OCI-LY7 (cell line): ENCODE data around the gene CYB5RL. TPM values are rescaled to one million over a fixed set of nuclear protein-coding genes. Genes with fewer than 3 reads are reported as not detected.

Experiments used
- BruUV-seq: library from RNA; stranded (reverse); fragments of 400-500 nt; replicated peaks from 2 replicates; lab custom pipeline; 2021; lab: Mats Ljungman, UMichigan
- CTCF ChIA-PET: fragments of 300-600 bp; sonication (Branson Sonifier 250); formaldehyde crosslinking; loops from one replicate; lab custom pipeline; 2022; ENCODE audit warnings: antibody characterized with exemption; ENCODE audit not compliant: unreplicated experiment; lab: Charles Lee
- POLR2A ChIA-PET: fragments of 300-600 bp; sonication (Branson Sonifier 250); formaldehyde crosslinking; loops from one replicate; lab custom pipeline; 2022; ENCODE audit warnings: antibody characterized with exemption; lab: Charles Lee
- DNase-seq: peaks from one replicate; pipeline ENCODE4 v3.0.0-alpha.2; 2015; ENCODE audit warnings: low spot score
- H2AFZ ChIP-seq: fragments of 200-600 bp; sonication (generic), shearing (Covaris generic); 2 replicates; pipeline ENCODE4 v1.6.1; 2014; ENCODE audit warnings: mild to moderate bottlenecking, antibody characterized with exemption, low read length, moderate library complexity
- H3K27ac ChIP-seq: fragments of 200-600 bp; sonication (generic); 2 replicates; pipeline ENCODE4 v1.5.1; 2014; ENCODE audit warnings: mixed run types, low read depth, mild to moderate bottlenecking, moderate library complexity, low read length, inconsistent platforms; ENCODE audit not compliant: poor library complexity, severe bottlenecking
- H3K36me3 ChIP-seq: fragments of 200-600 bp; sonication (generic); 2 replicates; pipeline ENCODE4 v1.6.1; 2014; ENCODE audit warnings: mild to moderate bottlenecking, antibody characterized with exemption, low read length, moderate library complexity, mixed read lengths; ENCODE audit not compliant: insufficient read depth
- H3K4me1 ChIP-seq: fragments of 200-600 bp; sonication (generic); 2 replicates; pipeline ENCODE4 v1.5.1; 2014; ENCODE audit warnings: mild to moderate bottlenecking, low read length; ENCODE audit not compliant: insufficient read depth, poor library complexity, severe bottlenecking
- H3K4me2 ChIP-seq: fragments of 200-600 bp; sonication (generic); 2 replicates; pipeline ENCODE4 v1.6.1; 2014; ENCODE audit warnings: mild to moderate bottlenecking, low read length
- H3K4me3 ChIP-seq: fragments of 200-600 bp; sonication (generic); 2 replicates; pipeline ENCODE4 v1.5.1; 2014; ENCODE audit warnings: mild to moderate bottlenecking, low read depth, low read length; ENCODE audit not compliant: poor library complexity, severe bottlenecking
- H3K79me2 ChIP-seq: fragments of 200-600 bp; sonication (generic); 2 replicates; pipeline ENCODE4 v1.6.1; 2016; ENCODE audit warnings: low read depth, mild to moderate bottlenecking, low read length, moderate library complexity, mixed read lengths; ENCODE audit not compliant: insufficient read depth
- H3K9me2 ChIP-seq: fragments of 200-600 bp; sonication (generic); 2 replicates; pipeline ENCODE4 v1.6.1; 2016; ENCODE audit warnings: mild to moderate bottlenecking, low read length, mixed read lengths; ENCODE audit not compliant: insufficient read depth
- H3K9me3 ChIP-seq: fragments of 200-600 bp; sonication (generic); 2 replicates; pipeline ENCODE4 v1.6.1; 2014; ENCODE audit warnings: mild to moderate bottlenecking, mixed run types, low read length, mixed read lengths
- H4K20me1 ChIP-seq: fragments of 200-600 bp; sonication (generic); 2 replicates; pipeline ENCODE4 v1.6.1; 2014; ENCODE audit warnings: mild to moderate bottlenecking, antibody characterized with exemption, low read length, moderate library complexity, mixed read lengths; ENCODE audit not compliant: insufficient read depth
- EZH2phosphoT487 ChIP-seq: fragments of 200-600 bp; sonication (generic); IDR thresholded peaks from 2 replicates; pipeline ENCODE4 v1.6.1; 2018; ENCODE audit warnings: low read depth, borderline replicate concordance, mild to moderate bottlenecking, mixed run types, antibody characterized with exemption, low read length, moderate library complexity, mixed read lengths
- intact Hi-C: fragments of 100-400 bp; cut with micrococcal nuclease; formaldehyde crosslinking; loops from one replicate; pipeline ENCODE4 v1.10.0; 2022; ENCODE audit not compliant: unreplicated experiment
- total RNA-seq, 2 experiments: library from RNA; depleted of rRNA in 1 of 2; stranded (reverse); fragments of >200 nt in 1 of 2; shearing (Covaris generic) in 1 of 2; gene quantifications; 2 replicates each; pipeline ENCODE4 v1.2.3, GENCODE V29; 2014 to 2022
- TF ChIP-seq, protein P1 (sequence below): fragments of 200-600 bp; sonication (generic); conservative IDR thresholded peaks from 2 replicates; pipeline ENCODE4 v1.5.1; 2014; ENCODE audit warnings: mild to moderate bottlenecking, antibody characterized with exemption, low read length, moderate library complexity, mixed read lengths

CYB5RL gene
- total RNA-seq, 2 experiments from 2014 or later, result 10.4 to 20.6 TPM

GRCh38 chr1:54225986-54226559 lies 26.2 kb upstream of the CYB5RL start:
- CTCF ChIA-PET, result no interaction called here
- BruUV-seq, result no TSS peak

DNA sequence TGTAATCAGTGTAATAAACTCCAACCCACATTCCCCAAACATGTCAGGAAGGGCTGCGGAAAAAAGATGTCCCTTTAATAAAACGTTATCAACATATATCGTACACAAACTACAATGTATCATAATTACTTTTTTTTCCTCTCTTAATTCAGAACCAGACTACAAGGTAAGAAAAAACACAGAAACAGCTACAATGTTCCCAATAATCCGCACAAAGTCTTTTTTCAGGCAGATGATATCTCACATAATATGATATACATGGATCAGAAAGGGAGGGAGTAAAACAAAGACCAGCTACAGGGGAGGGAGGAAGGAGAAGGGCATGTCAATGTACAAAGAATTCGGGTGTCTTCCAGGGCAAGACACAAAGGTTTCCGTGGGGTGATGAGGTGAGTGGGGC lies 25.5 kb upstream of the CYB5RL start:
- H3K4me3 ChIP-seq, result no peak overlapping the region

More at GRCh38 chr1:54225986-54226559, 26.2 kb upstream of the CYB5RL start:
- Histone ChIP-seq H3K79me2 (no peaks in the 10 kb centered on the region), H3K9me2 (no peaks in the 10 kb centered on the region), H3K27ac (no peak overlapping the region), H3K4me3 (no peak overlapping the region), H3K4me1 (no peaks in the 10 kb centered on the region), H2AFZ (no peak overlapping the region), H3K4me2 (no peak overlapping the region), H4K20me1 (no peaks in the 10 kb centered on the region), H3K36me3 (peaks cover 5% of the 10 kb centered on the region; the same call in 1 of the 2 replicates), H3K9me3 (no peaks in the 10 kb centered on the region)
- no peak for DNase-seq
- intact Hi-C loops, result no loop called here
- POLR2A ChIA-PET, result no interaction called here
- TF ChIP-seq, protein P1, sequence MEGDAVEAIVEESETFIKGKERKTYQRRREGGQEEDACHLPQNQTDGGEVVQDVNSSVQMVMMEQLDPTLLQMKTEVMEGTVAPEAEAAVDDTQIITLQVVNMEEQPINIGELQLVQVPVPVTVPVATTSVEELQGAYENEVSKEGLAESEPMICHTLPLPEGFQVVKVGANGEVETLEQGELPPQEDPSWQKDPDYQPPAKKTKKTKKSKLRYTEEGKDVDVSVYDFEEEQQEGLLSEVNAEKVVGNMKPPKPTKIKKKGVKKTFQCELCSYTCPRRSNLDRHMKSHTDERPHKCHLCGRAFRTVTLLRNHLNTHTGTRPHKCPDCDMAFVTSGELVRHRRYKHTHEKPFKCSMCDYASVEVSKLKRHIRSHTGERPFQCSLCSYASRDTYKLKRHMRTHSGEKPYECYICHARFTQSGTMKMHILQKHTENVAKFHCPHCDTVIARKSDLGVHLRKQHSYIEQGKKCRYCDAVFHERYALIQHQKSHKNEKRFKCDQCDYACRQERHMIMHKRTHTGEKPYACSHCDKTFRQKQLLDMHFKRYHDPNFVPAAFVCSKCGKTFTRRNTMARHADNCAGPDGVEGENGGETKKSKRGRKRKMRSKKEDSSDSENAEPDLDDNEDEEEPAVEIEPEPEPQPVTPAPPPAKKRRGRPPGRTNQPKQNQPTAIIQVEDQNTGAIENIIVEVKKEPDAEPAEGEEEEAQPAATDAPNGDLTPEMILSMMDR, result no peak
- TF ChIP-seq EZH2phosphoT487, result no peak

DNA sequence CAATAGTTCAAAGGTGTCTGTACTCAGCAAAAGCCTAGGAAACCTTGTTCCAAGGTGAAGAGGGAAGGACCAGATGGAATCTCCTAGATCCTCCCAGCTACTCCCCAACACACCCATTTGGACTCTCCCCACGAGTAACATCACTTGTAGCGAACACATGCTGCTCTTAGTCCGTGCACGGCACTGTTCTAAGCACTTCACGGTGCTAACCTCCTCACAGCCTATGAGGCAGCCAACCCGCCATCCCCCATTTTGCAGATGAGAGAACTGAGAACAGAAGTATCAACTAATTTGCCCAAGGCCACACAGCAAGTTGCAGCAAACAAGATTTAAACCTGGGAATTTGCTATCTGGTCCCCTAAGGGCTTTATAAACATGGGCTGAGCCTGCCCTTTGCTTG lies 24.4 kb upstream of the CYB5RL start:
- Histone ChIP-seq H3K4me1 (no peaks in the 10 kb centered on the region), H3K9me2 (no peaks in the 10 kb centered on the region), H3K4me2 (no peak overlapping the region), H3K36me3 (peaks cover 18% of the 10 kb centered on the region; the same call in 1 of the 2 replicates), H4K20me1 (no peaks in the 10 kb centered on the region), H3K27ac (no peak overlapping the region), H3K9me3 (no peaks in the 10 kb centered on the region), H2AFZ (no peak overlapping the region), H3K79me2 (no peaks in the 10 kb centered on the region), H3K4me3 (no peak overlapping the region)
- no peak for TF ChIP-seq EZH2phosphoT487
- TF ChIP-seq, protein P1, result no peak
- BruUV-seq, result no TSS peak
- no peak for DNase-seq
- ChIA-PET POLR2A (no interaction called here), CTCF (no interaction called here)
- intact Hi-C loops, result no loop called here

More for the DNA sequence above, 25.5 kb upstream of the CYB5RL start:
- TF ChIP-seq EZH2phosphoT487, result no peak
- TF ChIP-seq, protein P1, result no peak
- ChIA-PET POLR2A (no interaction called here), CTCF (no interaction called here)
- Histone ChIP-seq H3K4me2 (no peak overlapping the region), H3K4me1 (no peaks in the 10 kb centered on the region), H3K27ac (no peak overlapping the region), H3K36me3 (peaks cover 7% of the 10 kb centered on the region; the same call in 1 of the 2 replicates), H4K20me1 (no peaks in the 10 kb centered on the region), H3K79me2 (no peaks in the 10 kb centered on the region), H2AFZ (no peak overlapping the region), H3K9me3 (no peaks in the 10 kb centered on the region), H3K9me2 (no peaks in the 10 kb centered on the region)
- no peak for DNase-seq
- BruUV-seq, result no TSS peak
- intact Hi-C loops, result no loop called here
